BJ (cell line): ENCODE measurements around the gene SLF2. TPM values are rescaled to one million over a fixed set of nuclear protein-coding genes. Genes with fewer than 3 reads are reported as not detected.

Experiments
- CTCF ChIA-PET: fragments of 350-600 bp; formaldehyde crosslinking; extraction: SDS; loops from one replicate; lab custom pipeline; 2021; ENCODE audit warnings: antibody characterized with exemption, inconsistent platforms; lab: Yijun Ruan, JAX
- POLR2A ChIA-PET: fragments of 300-600 bp; sonication (Branson Sonifier 250); formaldehyde crosslinking; extraction: SDS; loops from one replicate; lab custom pipeline; 2021; ENCODE audit warnings: antibody characterized with exemption; lab: Charles Lee
- DNase-seq: peaks from one replicate; pipeline ENCODE4 v3.0.0-alpha.2; 2011; ENCODE audit warnings: low read depth
- H3K27me3 ChIP-seq: 2 replicates; pipeline ENCODE4 v1.6.0; 2011; ENCODE audit warnings: low read length; ENCODE audit not compliant: control insufficient read depth, insufficient read depth
- H3K36me3 ChIP-seq: 2 replicates; pipeline ENCODE4 v1.5.1; 2011; ENCODE audit warnings: low read length; ENCODE audit not compliant: control insufficient read depth, insufficient read depth
- H3K4me3 ChIP-seq: 2 replicates; pipeline ENCODE4 v1.5.1; 2011; ENCODE audit warnings: low read depth, mild to moderate bottlenecking, control low read depth, low read length
- CTCF ChIP-seq: IDR thresholded peaks from 2 replicates; pipeline ENCODE4 v1.5.1; 2011; ENCODE audit warnings: low read depth, mild to moderate bottlenecking, control low read depth, inconsistent platforms, low read length, moderate library complexity; ENCODE audit not compliant: insufficient read depth
- polyA plus RNA-seq: library from polyadenylated mRNA; depleted of rRNA; stranded (reverse); fragments of >200 nt; gene quantifications from 2 replicates; pipeline ENCODE4 v1.2.3, GENCODE V29; 2011

The SLF2 gene
- polyA plus RNA-seq, 1 experiment: 6.8 TPM

GRCh38 chr10:100983868-100984671, 71.3 kb downstream of the SLF2 start:
- Histone ChIP-seq H3K4me3 (no peak overlapping the region), H3K27me3 (no peaks in the 10 kb centered on the region), H3K36me3 (peaks cover 15% of the 10 kb centered on the region)
- ChIA-PET CTCF (interaction anchor here (0.8 to 1.8 kb wide), 4 partner anchors 10 to 30 kb away, joined by 3 to 6 read pairs (median 4); no protein-coding TSS in a partner anchor), POLR2A (no interaction called here)
- no peak for TF ChIP-seq CTCF
- no peak for DNase-seq

GRCh38 chr10:100984672-100985177, 72.0 kb downstream of the SLF2 start:
- Histone ChIP-seq H3K27me3 (no peaks in the 10 kb centered on the region), H3K4me3 (no peak overlapping the region), H3K36me3 (peaks cover 14% of the 10 kb centered on the region)
- ChIA-PET POLR2A (no interaction called here), CTCF (interaction anchor here (0.8 to 1.8 kb wide), 5 partner anchors 9 to 30 kb away, joined by 3 to 6 read pairs (median 4); partner anchors contain the start of gene SEMA4G)
- DNase-seq: no peak
- TF ChIP-seq CTCF: no peak

- Histone ChIP-seq H3K36me3 (peaks cover 17% of the 10 kb centered on the region), H3K27me3 (no peaks in the 10 kb centered on the region), H3K4me3 (no peak overlapping the region)
- POLR2A ChIA-PET: no interaction called here
- CTCF ChIA-PET: interaction anchor here (0.8 to 21.8 kb wide), 6 partner anchors 9 to 31 kb away, joined by 3 to 479 read pairs (median 3); partner anchors contain the start of gene SEMA4G
- DNase-seq: no peak
- TF ChIP-seq CTCF: no peak
Measured at GRCh38 chr10:100985336-100985735, 72.6 kb downstream of the SLF2 start.

GRCh38 chr10:100986623-100986951, 73.8 kb downstream of the SLF2 start:
- no peaks in the 10 kb centered on the region for H3K27me3 ChIP-seq
- ChIA-PET CTCF (interaction anchor here (0.8 to 21.8 kb wide), 5 partner anchors 11 to 424 kb away, joined by 3 to 479 read pairs (median 5); partner anchors contain the start of gene SEMA4G), POLR2A (no interaction called here)
- peak overlapping the region; percentile 95 for H3K4me3 ChIP-seq
- DNase-seq: no peak
- no peak for TF ChIP-seq CTCF
- H3K36me3 ChIP-seq: peaks cover 17% of the 10 kb centered on the region

- CTCF ChIA-PET: interaction anchor here (0.8 to 21.8 kb wide), 4 partner anchors 10 to 424 kb away, joined by 3 to 479 read pairs (median 8); no protein-coding TSS in a partner anchor
Measured at GRCh38 chr10:100986952-100987684, 74.4 kb downstream of the SLF2 start, which contains the start of the genes MRPL43 and TWNK. Gene MRPL43 (minus strand): TSS chr10:100987497. CDS start chr10:100987443, 54 bp downstream. Gene TWNK (plus strand): TSS chr10:100987543. CDS start chr10:100988211, 668 bp downstream.

More at GRCh38 chr10:100986952-100987684, 74.4 kb downstream of the SLF2 start, which contains the start of the genes MRPL43 and TWNK:
- no peak for TF ChIP-seq CTCF
- DNase-seq: no peak
- Histone ChIP-seq H3K36me3 (peaks cover 17% of the 10 kb centered on the region), H3K4me3 (peak within 1 kb of the TSS; percentile 95), H3K27me3 (no peaks in the 10 kb centered on the region)
- POLR2A ChIA-PET: no interaction called here
